ENCODE results near the gene CACNA1H. TPM values are rescaled to one million over a fixed set of nuclear protein-coding genes. Genes with fewer than 3 reads are reported as not detected.
"Not testable (repeated sequence)": the region's sequence is repeated elsewhere in the genome, so short reads cannot be mapped to it uniquely, and the experiment has no call there.

Gene CACNA1H
- total RNA-seq, 1 experiment from 2014 or later = 24.3 TPM

DNA sequence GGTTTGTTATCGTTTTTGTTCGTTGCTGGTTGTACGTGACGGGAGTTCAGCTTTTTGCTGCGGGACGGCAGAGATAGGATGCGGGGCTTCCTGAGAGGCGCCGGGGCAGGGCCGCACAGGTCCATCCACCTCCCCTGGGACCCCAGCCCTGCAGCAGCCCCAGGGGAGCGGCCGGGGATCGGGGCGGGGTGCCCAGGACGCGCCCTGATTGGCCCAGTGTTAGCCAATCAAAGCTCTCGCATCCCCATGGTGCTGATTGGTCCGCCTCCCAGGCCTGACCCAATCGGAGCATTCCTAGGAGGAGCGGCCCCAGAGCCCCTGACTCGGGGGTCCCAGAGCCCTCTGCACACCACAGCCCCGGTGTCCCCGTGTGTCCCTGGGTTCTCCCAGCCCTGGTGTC, 86.0 kb downstream of the CACNA1H start:
- BruUV-seq (replicated peaks); H3K9me2 ChIP-seq (ENCODE audit: insufficient read depth); H4K20me1 ChIP-seq (ENCODE audit: insufficient read depth); DNase-seq (ENCODE audit: low read depth, low spot score); H3K9ac ChIP-seq (ENCODE audit: low read length); H3K4me1 ChIP-seq (ENCODE audit: control insufficient read depth in 1 of 2, insufficient read depth in 2 of 2, low read length in 2 of 2); H3K27me3 ChIP-seq (ENCODE audit: insufficient read depth, low read length); H3K4me3 ChIP-seq (replicated peaks in 1 of 2; ENCODE audit: low read depth in 1 of 2, low read length in 2 of 2); H3K27ac ChIP-seq (ENCODE audit: low read depth, low read length); H3K79me2 ChIP-seq (ENCODE audit: insufficient read depth, low read length); intact Hi-C loops (cut with micrococcal nuclease); H2AFZ ChIP-seq (ENCODE audit: low read depth, low read length, poor library complexity, severe bottlenecking); POLR2A ChIA-PET; RAD21 ChIA-PET (ENCODE audit: low non-redundant PET in 1 of 2, low total read pairs in 2 of 2, uncharacterized antibody in 2 of 2, unreplicated experiment in 2 of 2); H3K4me2 ChIP-seq (ENCODE audit: low read length); H3K36me3 ChIP-seq (ENCODE audit: control insufficient read depth in 1 of 2, insufficient read depth in 2 of 2, low read length in 2 of 2); H3K9me3 ChIP-seq (ENCODE audit: control insufficient read depth in 1 of 2, insufficient read depth in 1 of 2, low read depth in 1 of 2, low read length in 2 of 2): not testable (repeated sequence)
- CTCF ChIA-PET = interaction anchor here (0.9 kb wide), 1 partner anchor 133 kb away, joined by 3 read pairs; no protein-coding TSS in a partner anchor
- ATAC-seq = peak; percentile 67

DNA sequence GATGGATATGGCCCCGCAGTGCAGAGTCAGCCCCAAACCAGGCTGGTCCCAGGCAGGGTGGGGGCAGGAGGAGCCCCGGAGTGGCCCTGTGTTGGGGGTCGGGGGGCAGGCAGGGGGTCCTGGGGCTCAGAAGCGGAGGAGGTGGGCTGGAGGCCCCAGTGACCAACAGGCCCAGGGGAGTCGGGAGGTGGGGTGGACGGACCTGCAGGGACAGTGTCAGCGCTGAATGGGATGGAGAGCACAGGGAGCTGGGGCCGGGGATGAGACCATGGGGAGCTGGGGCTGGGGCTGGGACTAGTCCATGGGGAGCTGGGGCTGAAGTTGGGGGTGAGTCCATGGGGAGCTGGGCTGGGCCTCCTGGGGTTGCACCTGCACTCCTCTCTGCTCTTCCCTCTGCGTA, 86.7 kb downstream of the CACNA1H start:
- CTCF ChIA-PET = not testable (repeated sequence)

DNA sequence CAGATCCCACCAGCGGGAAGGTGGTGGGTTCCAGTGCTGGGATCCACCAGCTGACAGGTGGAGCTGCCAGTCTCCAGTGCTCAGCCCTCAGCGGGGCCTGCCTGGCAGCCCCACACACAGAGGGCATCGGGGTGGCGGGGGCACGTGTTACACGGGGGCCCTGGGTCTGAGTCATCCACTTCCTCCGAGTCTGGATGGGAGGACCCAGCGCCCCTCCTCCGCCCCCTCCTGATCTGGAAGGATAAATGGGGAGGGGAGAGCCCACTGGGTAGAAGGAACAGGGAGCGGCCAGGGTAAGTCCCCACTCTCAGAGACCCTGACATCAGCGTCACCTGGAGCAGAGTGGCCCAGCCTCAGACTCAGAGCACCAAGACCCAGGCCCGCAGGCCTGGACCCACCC, 87.5 kb downstream of the CACNA1H start, which contains the start of gene TPSAB1:
Gene TPSAB1, plus strand, starts transcription at position 270 of the 400 bp plus-strand sequence. CDS start 234 bp downstream, outside the sequence.
- H3K27me3 ChIP-seq (ENCODE audit: insufficient read depth, low read length); H3K9me2 ChIP-seq (ENCODE audit: insufficient read depth); H3K4me1 ChIP-seq (ENCODE audit: control insufficient read depth in 1 of 2, insufficient read depth in 2 of 2, low read length in 2 of 2); H3K4me2 ChIP-seq (ENCODE audit: low read length); POLR2A ChIA-PET; H3K9ac ChIP-seq (ENCODE audit: low read length); intact Hi-C loops (cut with micrococcal nuclease); DNase-seq (ENCODE audit: low read depth, low spot score); H4K20me1 ChIP-seq (ENCODE audit: insufficient read depth); H3K27ac ChIP-seq (ENCODE audit: low read depth, low read length); H2AFZ ChIP-seq (ENCODE audit: low read depth, low read length, poor library complexity, severe bottlenecking); H3K79me2 ChIP-seq (ENCODE audit: insufficient read depth, low read length); H3K9me3 ChIP-seq (ENCODE audit: control insufficient read depth in 1 of 2, insufficient read depth in 1 of 2, low read depth in 1 of 2, low read length in 2 of 2); RAD21 ChIA-PET (ENCODE audit: low non-redundant PET in 1 of 2, low total read pairs in 2 of 2, uncharacterized antibody in 2 of 2, unreplicated experiment in 2 of 2); CTCF ChIA-PET; BruUV-seq (replicated peaks); ATAC-seq; H3K36me3 ChIP-seq (ENCODE audit: control insufficient read depth in 1 of 2, insufficient read depth in 2 of 2, low read length in 2 of 2); H3K4me3 ChIP-seq (replicated peaks in 1 of 2; ENCODE audit: low read depth in 1 of 2, low read length in 2 of 2): not testable (repeated sequence)

More for the DNA sequence above, 86.7 kb downstream of the CACNA1H start:
- H4K20me1 ChIP-seq (ENCODE audit: insufficient read depth); H3K27me3 ChIP-seq (ENCODE audit: insufficient read depth, low read length); H3K9me3 ChIP-seq (ENCODE audit: control insufficient read depth in 1 of 2, insufficient read depth in 1 of 2, low read depth in 1 of 2, low read length in 2 of 2); H3K9me2 ChIP-seq (ENCODE audit: insufficient read depth); H3K4me1 ChIP-seq (ENCODE audit: control insufficient read depth in 1 of 2, insufficient read depth in 2 of 2, low read length in 2 of 2); H2AFZ ChIP-seq (ENCODE audit: low read depth, low read length, poor library complexity, severe bottlenecking); H3K79me2 ChIP-seq (ENCODE audit: insufficient read depth, low read length); H3K4me3 ChIP-seq (replicated peaks in 1 of 2; ENCODE audit: low read depth in 1 of 2, low read length in 2 of 2); H3K4me2 ChIP-seq (ENCODE audit: low read length); BruUV-seq (replicated peaks); POLR2A ChIA-PET; H3K27ac ChIP-seq (ENCODE audit: low read depth, low read length); intact Hi-C loops (cut with micrococcal nuclease); H3K36me3 ChIP-seq (ENCODE audit: control insufficient read depth in 1 of 2, insufficient read depth in 2 of 2, low read length in 2 of 2); ATAC-seq; H3K9ac ChIP-seq (ENCODE audit: low read length); DNase-seq (ENCODE audit: low read depth, low spot score); RAD21 ChIA-PET (ENCODE audit: low non-redundant PET in 1 of 2, low total read pairs in 2 of 2, uncharacterized antibody in 2 of 2, unreplicated experiment in 2 of 2): not testable (repeated sequence)

- intact Hi-C loops (cut with micrococcal nuclease); DNase-seq (ENCODE audit: low read depth, low spot score); POLR2A ChIA-PET; H3K79me2 ChIP-seq (ENCODE audit: insufficient read depth, low read length); RAD21 ChIA-PET (ENCODE audit: low non-redundant PET in 1 of 2, low total read pairs in 2 of 2, uncharacterized antibody in 2 of 2, unreplicated experiment in 2 of 2); H3K27ac ChIP-seq (ENCODE audit: low read depth, low read length); H3K4me1 ChIP-seq (ENCODE audit: control insufficient read depth in 1 of 2, insufficient read depth in 2 of 2, low read length in 2 of 2); H4K20me1 ChIP-seq (ENCODE audit: insufficient read depth); H3K4me3 ChIP-seq (replicated peaks in 1 of 2; ENCODE audit: low read depth in 1 of 2, low read length in 2 of 2); ATAC-seq; CTCF ChIA-PET; BruUV-seq (replicated peaks); H2AFZ ChIP-seq (ENCODE audit: low read depth, low read length, poor library complexity, severe bottlenecking); H3K36me3 ChIP-seq (ENCODE audit: control insufficient read depth in 1 of 2, insufficient read depth in 2 of 2, low read length in 2 of 2); H3K9me3 ChIP-seq (ENCODE audit: control insufficient read depth in 1 of 2, insufficient read depth in 1 of 2, low read depth in 1 of 2, low read length in 2 of 2); H3K9me2 ChIP-seq (ENCODE audit: insufficient read depth); H3K9ac ChIP-seq (ENCODE audit: low read length); H3K27me3 ChIP-seq (ENCODE audit: insufficient read depth, low read length); H3K4me2 ChIP-seq (ENCODE audit: low read length): not testable (repeated sequence)
These were observed 88.2 kb downstream of the CACNA1H start for GRCh38 chr16:1241081-1241480.

- H3K27me3 ChIP-seq (ENCODE audit: insufficient read depth, low read length); H3K4me3 ChIP-seq (replicated peaks in 1 of 2; ENCODE audit: low read depth in 1 of 2, low read length in 2 of 2); CTCF ChIA-PET; BruUV-seq (replicated peaks); H3K79me2 ChIP-seq (ENCODE audit: insufficient read depth, low read length); intact Hi-C loops (cut with micrococcal nuclease); ATAC-seq; DNase-seq (ENCODE audit: low read depth, low spot score); H3K9ac ChIP-seq (ENCODE audit: low read length); H3K9me2 ChIP-seq (ENCODE audit: insufficient read depth); H2AFZ ChIP-seq (ENCODE audit: low read depth, low read length, poor library complexity, severe bottlenecking); H3K9me3 ChIP-seq (ENCODE audit: control insufficient read depth in 1 of 2, insufficient read depth in 1 of 2, low read depth in 1 of 2, low read length in 2 of 2); H3K36me3 ChIP-seq (ENCODE audit: control insufficient read depth in 1 of 2, insufficient read depth in 2 of 2, low read length in 2 of 2); H4K20me1 ChIP-seq (ENCODE audit: insufficient read depth); H3K4me1 ChIP-seq (ENCODE audit: control insufficient read depth in 1 of 2, insufficient read depth in 2 of 2, low read length in 2 of 2); H3K4me2 ChIP-seq (ENCODE audit: low read length); POLR2A ChIA-PET; H3K27ac ChIP-seq (ENCODE audit: low read depth, low read length); RAD21 ChIA-PET (ENCODE audit: low non-redundant PET in 1 of 2, low total read pairs in 2 of 2, uncharacterized antibody in 2 of 2, unreplicated experiment in 2 of 2): not testable (repeated sequence)
These were observed 90.5 kb downstream of the CACNA1H start for GRCh38 chr16:1243363-1243762.
